GM06990 (cell line): ENCODE measurements around the gene PPP6R3.

Experiments
- DNase-seq: peaks from one replicate; pipeline ENCODE4 v3.0.0-alpha.2; 2011; ENCODE audit not compliant: insufficient read length; ENCODE audit errors: extremely low read depth
- H3K27me3 ChIP-seq: replicated peaks from 2 replicates; pipeline ENCODE4 v1.6.0; 2011; ENCODE audit warnings: low read length; ENCODE audit not compliant: control insufficient read depth, insufficient read depth
- H3K36me3 ChIP-seq: 2 replicates; pipeline ENCODE4 v1.5.1; 2011; ENCODE audit warnings: low read length; ENCODE audit not compliant: control insufficient read depth, insufficient read depth
- H3K4me3 ChIP-seq: replicated peaks from 2 replicates; pipeline ENCODE4 v1.5.1; 2011; ENCODE audit warnings: low read depth, mild to moderate bottlenecking, control low read depth, low read length
- TF ChIP-seq, protein P1 (sequence below): IDR thresholded peaks from 2 replicates; pipeline ENCODE4 v1.5.1; 2011; ENCODE audit warnings: low read length, control low read depth, mild to moderate bottlenecking, inconsistent platforms; ENCODE audit not compliant: insufficient read depth, poor library complexity, severe bottlenecking

PPP6R3 gene

DNA sequence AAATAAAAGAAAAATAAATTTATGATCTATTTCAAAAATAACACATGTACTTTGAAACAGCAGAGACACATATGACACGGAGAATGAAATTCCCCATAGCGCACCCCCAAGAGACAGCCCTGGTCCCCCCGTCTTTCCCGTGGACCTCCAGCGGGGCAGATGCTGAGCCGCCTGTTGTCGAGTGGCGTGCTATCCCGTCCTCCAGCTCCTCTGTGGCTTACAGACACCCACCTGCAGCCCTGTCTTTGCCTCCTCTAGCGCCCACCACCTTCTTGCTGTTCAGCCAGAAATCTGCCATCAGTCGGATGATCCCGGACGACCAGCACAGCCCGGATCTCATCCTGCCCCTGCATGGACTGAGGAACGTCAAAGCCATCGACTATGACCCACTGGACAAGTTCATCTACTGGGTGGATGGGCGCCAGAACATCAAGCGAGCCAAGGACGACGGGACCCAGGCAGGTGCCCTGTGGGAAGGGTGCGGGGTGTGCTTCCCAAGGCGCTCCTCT, 44.4 kb upstream of the PPP6R3 start:
- TF ChIP-seq, protein P1, sequence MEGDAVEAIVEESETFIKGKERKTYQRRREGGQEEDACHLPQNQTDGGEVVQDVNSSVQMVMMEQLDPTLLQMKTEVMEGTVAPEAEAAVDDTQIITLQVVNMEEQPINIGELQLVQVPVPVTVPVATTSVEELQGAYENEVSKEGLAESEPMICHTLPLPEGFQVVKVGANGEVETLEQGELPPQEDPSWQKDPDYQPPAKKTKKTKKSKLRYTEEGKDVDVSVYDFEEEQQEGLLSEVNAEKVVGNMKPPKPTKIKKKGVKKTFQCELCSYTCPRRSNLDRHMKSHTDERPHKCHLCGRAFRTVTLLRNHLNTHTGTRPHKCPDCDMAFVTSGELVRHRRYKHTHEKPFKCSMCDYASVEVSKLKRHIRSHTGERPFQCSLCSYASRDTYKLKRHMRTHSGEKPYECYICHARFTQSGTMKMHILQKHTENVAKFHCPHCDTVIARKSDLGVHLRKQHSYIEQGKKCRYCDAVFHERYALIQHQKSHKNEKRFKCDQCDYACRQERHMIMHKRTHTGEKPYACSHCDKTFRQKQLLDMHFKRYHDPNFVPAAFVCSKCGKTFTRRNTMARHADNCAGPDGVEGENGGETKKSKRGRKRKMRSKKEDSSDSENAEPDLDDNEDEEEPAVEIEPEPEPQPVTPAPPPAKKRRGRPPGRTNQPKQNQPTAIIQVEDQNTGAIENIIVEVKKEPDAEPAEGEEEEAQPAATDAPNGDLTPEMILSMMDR, result no peak
- peaks cover 5% of the 10 kb centered on the region for H3K36me3 ChIP-seq
- DNase-seq, result no peak
- no peaks in the 10 kb centered on the region for H3K27me3 ChIP-seq
- no peak overlapping the region for H3K4me3 ChIP-seq

DNA sequence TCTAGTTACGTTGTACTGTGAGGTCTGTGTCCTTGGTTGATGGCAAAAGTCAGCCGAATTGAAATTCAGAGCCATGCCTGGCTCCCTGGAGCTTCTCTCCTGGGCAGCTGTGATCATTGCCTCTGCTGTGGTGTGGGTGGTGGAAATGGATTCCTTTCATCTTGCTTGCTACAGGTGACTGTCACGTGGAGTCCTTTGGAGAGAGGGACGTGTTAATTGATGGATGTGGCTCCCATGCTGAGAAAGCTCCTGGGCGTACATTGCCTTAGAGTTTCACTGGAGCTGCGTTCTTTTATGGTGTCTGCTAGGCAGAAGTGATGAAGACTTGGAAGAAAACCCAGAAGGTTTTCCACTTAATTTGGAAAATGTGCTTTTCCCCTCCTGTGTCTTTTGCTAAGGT, 41.9 kb upstream of the PPP6R3 start:
- H3K4me3 ChIP-seq, result no peak overlapping the region
- no peaks in the 10 kb centered on the region for H3K27me3 ChIP-seq
- TF ChIP-seq, protein P1, result no peak
- DNase-seq, result no peak
- H3K36me3 ChIP-seq, result peaks cover 3% of the 10 kb centered on the region

DNA sequence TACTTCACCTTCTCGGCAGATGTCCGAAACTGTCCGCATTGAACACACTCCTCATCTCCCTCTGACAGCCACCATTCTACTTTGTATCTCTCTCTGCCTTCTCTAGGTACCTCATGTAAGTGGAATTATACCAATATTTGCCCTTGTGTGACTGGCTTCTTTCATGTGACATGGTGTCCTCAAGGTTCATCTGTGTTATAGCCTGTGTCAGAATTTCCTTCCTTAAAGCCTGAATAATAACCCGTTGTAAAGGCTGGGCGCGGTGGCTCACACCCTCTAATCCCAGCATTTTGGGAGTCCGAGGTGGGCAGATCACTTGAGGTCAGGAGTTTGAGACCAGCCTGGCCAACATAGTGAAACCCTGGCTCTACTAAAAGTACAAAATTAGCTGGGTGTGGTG, 40.4 kb upstream of the PPP6R3 start:
- TF ChIP-seq, protein P1, result no peak
- DNase-seq, result no peak
- Histone ChIP-seq H3K4me3 (no peak overlapping the region), H3K36me3 (peaks cover under 1% of the 10 kb centered on the region), H3K27me3 (no peaks in the 10 kb centered on the region)

DNA sequence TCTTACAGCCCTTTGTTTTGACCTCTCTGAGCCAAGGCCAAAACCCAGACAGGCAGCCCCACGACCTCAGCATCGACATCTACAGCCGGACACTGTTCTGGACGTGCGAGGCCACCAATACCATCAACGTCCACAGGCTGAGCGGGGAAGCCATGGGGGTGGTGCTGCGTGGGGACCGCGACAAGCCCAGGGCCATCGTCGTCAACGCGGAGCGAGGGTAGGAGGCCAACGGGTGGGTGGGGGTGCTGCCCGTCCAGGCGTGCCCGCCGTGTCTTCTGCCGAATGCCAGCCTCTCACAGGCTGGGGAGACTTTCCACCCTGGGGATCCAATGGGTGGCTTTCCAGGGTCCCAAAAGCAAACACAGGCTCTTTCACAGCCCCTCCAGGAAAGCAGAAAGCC, 37.1 kb upstream of the PPP6R3 start:
- no peak overlapping the region for H3K4me3 ChIP-seq
- peaks cover 1% of the 10 kb centered on the region for H3K36me3 ChIP-seq
- H3K27me3 ChIP-seq, result no peaks in the 10 kb centered on the region
- TF ChIP-seq, protein P1, result no peak
- DNase-seq, result no peak

DNA sequence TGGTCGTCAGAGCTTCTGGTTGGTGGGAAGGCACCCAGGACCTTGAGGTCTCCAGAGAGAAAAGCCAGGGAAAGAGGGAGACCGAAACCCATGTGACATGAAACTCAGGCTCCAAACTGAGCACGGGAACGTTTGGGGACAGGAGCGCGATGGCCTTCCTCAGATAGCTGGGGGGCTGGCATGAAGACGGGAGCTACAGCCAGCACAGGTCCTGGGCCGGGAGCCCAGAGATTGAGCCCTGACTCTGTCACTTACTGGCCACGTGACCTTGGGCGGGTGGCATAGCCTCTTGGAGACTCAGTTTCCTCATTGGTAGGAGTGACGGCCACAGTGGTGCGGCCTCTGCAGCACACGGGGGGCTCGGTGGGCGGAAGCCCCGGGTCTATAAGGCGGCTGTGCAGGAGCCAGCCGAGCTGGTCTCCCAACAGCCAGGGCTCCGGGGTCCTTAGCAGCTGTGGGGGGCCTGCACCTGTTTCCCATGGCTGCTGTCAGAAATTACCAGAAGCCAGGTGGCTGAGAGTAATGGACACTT, 36.4 kb upstream of the PPP6R3 start:
- Histone ChIP-seq H3K27me3 (no peaks in the 10 kb centered on the region), H3K4me3 (no peak overlapping the region), H3K36me3 (peaks cover 1% of the 10 kb centered on the region)
- DNase-seq, result no peak
- TF ChIP-seq, protein P1, result no peak
